B cell (primary cell): ENCODE measurements around the gene EHD3. TPM values are rescaled to one million over a fixed set of nuclear protein-coding genes. Genes with fewer than 3 reads are reported as not detected.
A peak's percentile ranks its signal among the peaks of the same experiment; 100 is the strongest.

Experiments used
- ATAC-seq: fragments of 200-7000 bp; cut with Tn5 transposase; one replicate; pipeline ENCODE4 v1.10.0; 2021; ENCODE audit warnings: low read depth, mild to moderate bottlenecking, moderate number of reproducible peaks, moderate library complexity
- CTCF ChIA-PET: fragments of 350-600 bp; sonication (Branson Sonifier 250); formaldehyde crosslinking; loops from one replicate; lab custom pipeline; 2021; ENCODE audit warnings: antibody characterized with exemption, inconsistent platforms; lab: Charles Lee
- POLR2A ChIA-PET: fragments of 350-600 bp; sonication (Branson Sonifier 250); formaldehyde crosslinking; loops from one replicate; lab custom pipeline; 2021; ENCODE audit warnings: antibody characterized with exemption; lab: Charles Lee
- DNase-seq: peaks from one replicate; pipeline ENCODE4 v3.0.0; 2013
- H2AFZ ChIP-seq: 2 replicates; pipeline ENCODE4 v1.6.1; 2012; ENCODE audit warnings: mild to moderate bottlenecking, low read depth, low read length; ENCODE audit not compliant: insufficient read depth, poor library complexity, severe bottlenecking
- H3K27ac ChIP-seq, 2 donors: 1 replicate in 1 of 2; 2 replicates in 1 of 2; pipeline ENCODE4 v1.5.1; 2012 to 2013; ENCODE audit warnings: low read length in 2 of 2, mild to moderate bottlenecking in 2 of 2, moderate library complexity in 1 of 2
- H3K27me3 ChIP-seq, 4 experiments: fragments of 200-600 bp in 1 of 4; sonication (generic) in 1 of 4; replicated peaks in 1 of 4; 1 replicate in 2 of 4; 2 replicates in 2 of 4; pipeline versions ENCODE4 v1.6.1 to v1.7.0; 2013 to 2016; ENCODE audit warnings: low read length in 3 of 4, mild to moderate bottlenecking in 2 of 4, mixed read lengths in 1 of 4, moderate library complexity in 1 of 4; ENCODE audit not compliant: insufficient read depth in 4 of 4, control insufficient read depth in 3 of 4; ENCODE audit errors: control extremely low read depth in 1 of 4
- H3K36me3 ChIP-seq, 2 experiments: replicated peaks in 1 of 2; 1 replicate in 1 of 2; 2 replicates in 1 of 2; pipeline versions ENCODE4 v1.6.1 to v1.7.1; 2013; ENCODE audit warnings: low read length in 1 of 2; ENCODE audit not compliant: insufficient read depth in 2 of 2, control insufficient read depth in 1 of 2; ENCODE audit errors: control extremely low read depth in 1 of 2, extremely low read depth in 1 of 2
- H3K4me1 ChIP-seq, 2 donors: fragments of 200-600 bp in 1 of 2; sonication (generic) in 1 of 2; 1 replicate in 1 of 2; 2 replicates in 1 of 2; pipeline versions ENCODE4 v1.5.1 to v1.6.1; 2013 to 2017; ENCODE audit warnings: low read length in 2 of 2; ENCODE audit not compliant: control insufficient read depth in 2 of 2, insufficient read depth in 2 of 2
- H3K4me2 ChIP-seq: replicated peaks from 2 replicates; pipeline ENCODE3; 2012; ENCODE audit warnings: mild to moderate bottlenecking, low read depth, low read length; ENCODE audit not compliant: poor library complexity, severe bottlenecking
- H3K4me3 ChIP-seq, 5 experiments: fragments of 200-600 bp in 1 of 5; sonication (generic) in 1 of 5; 1 replicate in 3 of 5; 2 replicates in 2 of 5; pipeline versions ENCODE4 v1.5.1 to v1.7.0; 2011 to 2016; ENCODE audit warnings: low read length in 4 of 5, mild to moderate bottlenecking in 4 of 5, low read depth in 2 of 5, control low read depth in 1 of 5, moderate library complexity in 1 of 5; ENCODE audit not compliant: insufficient read depth in 1 of 5; ENCODE audit errors: control extremely low read depth in 1 of 5, extremely low read depth in 1 of 5
- H3K79me2 ChIP-seq: fragments of 200-600 bp; sonication (generic); one replicate; pipeline ENCODE4 v1.6.0; 2016; ENCODE audit warnings: low read length; ENCODE audit not compliant: control insufficient read depth, insufficient read depth
- H3K9ac ChIP-seq: fragments of 200-600 bp; sonication (generic); 2 replicates; pipeline ENCODE4 v1.6.1; 2017; ENCODE audit warnings: mild to moderate bottlenecking, low read length, moderate library complexity
- H3K9me3 ChIP-seq, 3 donors: one replicate each; pipeline versions ENCODE4 v1.6.1 to v1.7.1; 2013; ENCODE audit warnings: low read length in 2 of 3; ENCODE audit not compliant: control insufficient read depth in 2 of 3, insufficient read depth in 1 of 3; ENCODE audit errors: control extremely low read depth in 1 of 3
- H4K20me1 ChIP-seq: 2 replicates; pipeline ENCODE4 v1.6.0; 2012; ENCODE audit warnings: mild to moderate bottlenecking, low read length; ENCODE audit not compliant: insufficient read depth, control insufficient read depth, poor library complexity, severe bottlenecking
- H3K27ac Mint-ChIP-seq: one replicate; pipeline ENCODE4 v1.8.0; 2021; ENCODE audit warnings: mixed read lengths
- H3K27me3 Mint-ChIP-seq: one replicate; pipeline ENCODE4 v1.8.0; 2021; ENCODE audit warnings: mixed read lengths
- H3K4me1 Mint-ChIP-seq: one replicate; pipeline ENCODE4 v1.8.0; 2021; ENCODE audit warnings: mixed read lengths
- H3K4me3 Mint-ChIP-seq: one replicate; pipeline ENCODE4 v1.8.0; 2021; ENCODE audit warnings: mixed read lengths
- H3K9me3 Mint-ChIP-seq: one replicate; pipeline ENCODE4 v1.8.0; 2022; ENCODE audit warnings: mixed read lengths; ENCODE audit not compliant: insufficient read depth
- EZH2 ChIP-seq: IDR thresholded peaks from 2 replicates; pipeline ENCODE4 v1.6.1; 2012; ENCODE audit warnings: borderline replicate concordance, low read depth, mild to moderate bottlenecking, moderate library complexity, low read length; ENCODE audit not compliant: insufficient read depth, poor library complexity, severe bottlenecking
- WGBS: methylation state at CpG from one replicate; pipeline ENCODE4 v1.1.5; 2013; ENCODE audit warnings: missing lambda C conversion rate; ENCODE audit not compliant: insufficient coverage; 5-methylcytosine and 5-hydroxymethylcytosine counted together
- intact Hi-C: fragments of 100-400 bp; cut with micrococcal nuclease; formaldehyde crosslinking; loops from one replicate; pipeline ENCODE4 v1.10.0; 2022
- polyA plus RNA-seq: library from polyadenylated mRNA; depleted of rRNA; stranded (reverse); fragments of >200 nt; gene quantifications from 2 replicates; pipeline ENCODE4 v1.2.3, GENCODE V29; 2012
- total RNA-seq, 2 donors: library from RNA; stranded (reverse); fragments of 120-200 nt in 1 of 2; gene quantifications; 1 replicate in 1 of 2; 2 replicates in 1 of 2; pipeline versions ENCODE4 v1.2.3 to v1.2.4, GENCODE V29; 2013 to 2022
- TF ChIP-seq, protein P1 (sequence below): fragments of 200-600 bp; IDR thresholded peaks from one replicate; pipeline ENCODE4 v1.8.0; 2022; ENCODE audit warnings: antibody characterized with exemption, mild to moderate bottlenecking

Gene EHD3
- total and polyA plus RNA-seq, 2 donors (not counting 1 experiment from before 2014, with no cell fraction given) = 19.0 to 60.5 TPM

DNA sequence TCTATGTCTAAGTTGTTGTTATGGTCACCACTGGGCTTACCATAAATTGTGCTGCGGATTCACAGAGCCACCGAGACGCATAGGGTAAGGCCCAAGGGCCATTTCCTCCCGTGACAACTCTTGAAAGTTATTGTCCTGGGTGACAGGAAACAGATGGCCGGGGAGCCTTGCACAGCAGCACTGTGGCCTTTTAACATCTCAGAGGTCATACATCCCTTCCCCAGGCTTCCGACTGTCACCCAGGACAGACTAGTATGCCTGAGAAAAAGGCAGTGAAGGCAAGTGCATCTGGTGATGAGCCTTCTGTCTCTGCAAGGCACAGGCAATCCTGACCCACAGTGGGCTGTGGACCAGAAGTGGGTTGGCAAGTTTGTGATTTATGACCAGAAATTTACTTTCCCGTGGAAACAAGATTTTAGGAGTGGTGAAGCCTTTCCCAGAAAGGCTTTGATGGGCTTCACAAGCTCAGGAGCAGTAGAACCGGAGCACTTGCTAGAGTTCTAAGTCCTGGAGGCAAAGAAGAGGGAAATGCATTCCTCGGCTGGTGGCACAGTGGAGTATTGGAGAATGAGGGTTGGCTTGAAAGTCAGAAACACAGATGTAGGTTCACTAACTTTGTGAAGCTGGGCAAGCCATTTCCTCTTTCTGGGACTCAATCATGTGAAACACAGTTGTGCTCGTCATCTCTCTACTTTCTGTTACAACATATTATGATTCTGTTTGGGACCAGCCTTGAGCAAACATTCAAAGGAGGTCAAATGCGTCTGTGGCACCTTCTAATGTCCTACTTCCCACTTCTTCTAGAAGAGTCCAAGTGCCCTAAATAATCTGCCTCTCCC, 14.6 kb upstream of the EHD3 start:
- Histone ChIP-seq H3K4me1 (peaks cover 84 to 89% of the 10 kb centered on the region in 2 donors), H3K4me2 (peak overlapping the region; percentile 71), H2AFZ (peak overlapping the region; percentile 20), H3K4me3 (peak overlapping the region in 4 of 5 experiments; percentile 2 to 33 (median 16)), H3K27ac (peak overlapping the region; percentile 93 to 97), H3K79me2 (no peaks in the 10 kb centered on the region), H3K36me3 (no peaks in the 10 kb centered on the region), H3K9ac (peak overlapping the region; percentile 42), H3K27me3 (no peaks in the 10 kb centered on the region), H3K9me3 (no peaks in the 10 kb centered on the region), H4K20me1 (no peaks in the 10 kb centered on the region)
- intact Hi-C loops = loop anchor here (1.0 to 5.0 kb wide), 7 partner anchors 15 to 1073 kb away; partner anchors contain the start of genes EHD3 and GALNT14
- peak overlapping the region; percentile 79 for H3K4me3 Mint-ChIP-seq
- ATAC-seq = peak; percentile 77
- H3K27ac Mint-ChIP-seq = peak overlapping the region; percentile 96
- no peaks in the 10 kb centered on the region for H3K27me3 Mint-ChIP-seq
- no peak for TF ChIP-seq EZH2
- TF ChIP-seq, protein P1, sequence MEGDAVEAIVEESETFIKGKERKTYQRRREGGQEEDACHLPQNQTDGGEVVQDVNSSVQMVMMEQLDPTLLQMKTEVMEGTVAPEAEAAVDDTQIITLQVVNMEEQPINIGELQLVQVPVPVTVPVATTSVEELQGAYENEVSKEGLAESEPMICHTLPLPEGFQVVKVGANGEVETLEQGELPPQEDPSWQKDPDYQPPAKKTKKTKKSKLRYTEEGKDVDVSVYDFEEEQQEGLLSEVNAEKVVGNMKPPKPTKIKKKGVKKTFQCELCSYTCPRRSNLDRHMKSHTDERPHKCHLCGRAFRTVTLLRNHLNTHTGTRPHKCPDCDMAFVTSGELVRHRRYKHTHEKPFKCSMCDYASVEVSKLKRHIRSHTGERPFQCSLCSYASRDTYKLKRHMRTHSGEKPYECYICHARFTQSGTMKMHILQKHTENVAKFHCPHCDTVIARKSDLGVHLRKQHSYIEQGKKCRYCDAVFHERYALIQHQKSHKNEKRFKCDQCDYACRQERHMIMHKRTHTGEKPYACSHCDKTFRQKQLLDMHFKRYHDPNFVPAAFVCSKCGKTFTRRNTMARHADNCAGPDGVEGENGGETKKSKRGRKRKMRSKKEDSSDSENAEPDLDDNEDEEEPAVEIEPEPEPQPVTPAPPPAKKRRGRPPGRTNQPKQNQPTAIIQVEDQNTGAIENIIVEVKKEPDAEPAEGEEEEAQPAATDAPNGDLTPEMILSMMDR = no peak
- POLR2A ChIA-PET = interaction anchor here (0.8 to 2.0 kb wide), 7 partner anchors 9 to 53 kb away, joined by 3 to 15 read pairs (median 5); partner anchors contain the start of gene EHD3
- DNase-seq = peak; percentile 87
- WGBS = 7% methylated on average over 10 of the region's 11 CpGs
- peaks cover 93% of the 10 kb centered on the region for H3K4me1 Mint-ChIP-seq
- H3K9me3 Mint-ChIP-seq = no peaks in the 10 kb centered on the region
- CTCF ChIA-PET = interaction anchor here (0.9 to 7.5 kb wide), 11 partner anchors 10 to 508 kb away, joined by 3 to 58 read pairs (median 6); partner anchors contain the start of genes EHD3 and GALNT14

DNA sequence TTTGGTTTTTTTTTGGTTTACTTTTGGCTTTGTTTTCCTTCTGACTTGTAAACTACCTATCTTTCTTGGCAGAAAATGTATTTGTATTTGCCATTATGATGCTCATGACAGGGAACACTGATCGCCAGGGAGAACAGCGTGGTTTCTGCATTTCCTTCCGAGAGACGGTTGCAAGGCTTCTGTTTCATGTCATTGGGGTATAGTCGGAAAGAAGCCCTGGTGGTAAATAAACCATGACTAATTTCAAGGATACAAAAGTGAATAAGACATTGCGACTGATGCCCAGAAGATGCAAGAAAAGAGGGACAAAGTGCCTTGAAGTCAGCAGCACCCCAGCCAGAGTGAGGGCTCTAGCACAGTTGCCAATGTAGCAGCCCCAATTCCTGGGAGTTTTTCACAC, 12.4 kb upstream of the EHD3 start:
- Histone ChIP-seq H2AFZ (peak overlapping the region; percentile 63), H3K36me3 (no peaks in the 10 kb centered on the region), H3K27ac (peak overlapping the region; percentile 74 to 93), H3K9me3 (no peaks in the 10 kb centered on the region), H3K9ac (peak overlapping the region; percentile 36), H3K4me2 (peak overlapping the region; percentile 58), H3K27me3 (no peaks in the 10 kb centered on the region), H3K4me3 (peak overlapping the region in 1 of 5 experiments; percentile 35), H3K4me1 (peaks cover 66 to 67% of the 10 kb centered on the region in 2 donors), H3K79me2 (no peaks in the 10 kb centered on the region), H4K20me1 (no peaks in the 10 kb centered on the region)
- Mint-ChIP-seq H3K4me1 (peaks cover 74% of the 10 kb centered on the region), H3K27me3 (no peaks in the 10 kb centered on the region), H3K27ac (peak overlapping the region; percentile 96), H3K4me3 (peak overlapping the region; percentile 69), H3K9me3 (no peaks in the 10 kb centered on the region)
- no peak for ATAC-seq
- no peak for DNase-seq
- ChIA-PET POLR2A (interaction anchor here (0.5 to 1.2 kb wide), 4 partner anchors 14 to 1075 kb away, joined by 3 to 5 read pairs (median 5); partner anchors contain the start of gene YPEL5), CTCF (interaction anchor here (1.0 to 7.5 kb wide), 5 partner anchors 12 to 52 kb away, joined by 3 to 58 read pairs (median 17); partner anchors contain the start of gene EHD3)
- 4% methylated on average over 6 of the region's 6 CpGs for WGBS
- intact Hi-C loops = no loop called here
- TF ChIP-seq, protein P1 = no peak
- TF ChIP-seq EZH2 = no peak
